Adrenal gland (tissue), 12 donors: ENCODE results near the gene CORO2B. TPM values are rescaled to one million over a fixed set of nuclear protein-coding genes. Genes with fewer than 3 reads are reported as not detected.

Source experiments
- DNase-seq, 7 donors: peaks; one replicate each; pipeline ENCODE4 v3.0.0-alpha.2; 2019 to 2020
- H3K27ac ChIP-seq, 5 donors: fragments of 200-600 bp; sonication (generic) in 4 of 5; 1 replicate in 3 of 5; 2 replicates in 2 of 5; pipeline versions ENCODE4 v1.5.1 to v1.8.0; 2016 to 2020; ENCODE audit warnings: mild to moderate bottlenecking in 1 of 5
- H3K27me3 ChIP-seq: fragments of 200-600 bp; 2 replicates; pipeline ENCODE4 v1.8.0; 2021
- H3K36me3 ChIP-seq, 2 donors: fragments of 200-600 bp; replicated peaks in 1 of 2; 1 replicate in 1 of 2; 2 replicates in 1 of 2; pipeline versions ENCODE4 v1.5.1 to v1.8.0; 2018 to 2022
- H3K4me1 ChIP-seq, 2 donors: fragments of 200-600 bp; replicated peaks in 1 of 2; 1 replicate in 1 of 2; 2 replicates in 1 of 2; pipeline versions ENCODE4 v1.5.1 to v1.8.0; 2018 to 2021
- H3K4me3 ChIP-seq, 4 donors: fragments of 200-600 bp; sonication (generic) in 3 of 4; one replicate each; pipeline ENCODE4 v1.5.1; 2016 to 2018
- H3K9me3 ChIP-seq, 3 donors: fragments of 200-600 bp; sonication (generic) in 1 of 3; replicated peaks in 1 of 3; 1 replicate in 2 of 3; 2 replicates in 1 of 3; pipeline versions ENCODE4 v1.5.1 to v1.8.0; 2016 to 2021
- CTCF ChIP-seq, 6 experiments: fragments of 450-650 bp in 4 of 6; fragments of 200-600 bp in 2 of 6; sonication (generic) in 1 of 6; IDR thresholded peaks; 1 replicate in 5 of 6; 2 replicates in 1 of 6; pipeline versions ENCODE4 v1.5.1 to v1.8.0; 2016 to 2021; ENCODE audit warnings: antibody characterized with exemption in 6 of 6, mild to moderate bottlenecking in 2 of 6, moderate library complexity in 1 of 6
- POLR2A ChIP-seq, 2 donors: fragments of 450-650 bp; IDR thresholded peaks; one replicate each; pipeline ENCODE4 v1.6.1; 2017; ENCODE audit warnings: antibody characterized with exemption in 2 of 2, mild to moderate bottlenecking in 2 of 2, moderate library complexity in 1 of 2
- WGBS, 4 donors: extraction: QIAGEN DNeasy Blood & Tissue Kit in 2 of 4; methylation state at CpG; one replicate each; pipeline versions ENCODE4 v1.1.5 to v1.1.7; 2013 to 2017; 5-methylcytosine and 5-hydroxymethylcytosine counted together
- intact Hi-C, 2 donors: fragments of 100-400 bp; cut with DNase I; formaldehyde crosslinking; loops; one replicate each; pipeline versions ENCODE4 v1.14.1 to v1.15.0; 2022 to 2023
- polyA plus RNA-seq, 3 donors: library from polyadenylated mRNA; stranded (reverse); fragments of 200-250 nt in 2 of 3; fragments of 350-450 nt in 1 of 3; fragmentation: Illumina TruSeq in 1 of 3; extraction: RNeasy Lipid Tissue Mini Kit (QIAGEN cat#74804) in 1 of 3; gene quantifications; one replicate each; pipeline ENCODE4 v1.2.3, GENCODE V29; 2013 to 2014
- total RNA-seq, 9 donors: library from RNA; depleted of rRNA in 4 of 9; stranded (reverse); fragments of >200 nt in 4 of 9; fragments of 120-200 nt in 1 of 9; fragmentation: NEBNext Ultra II Directional in 1 of 9; extraction: Animal tissue kit (Norgen Biotek cat#: 25700) in 1 of 9; gene quantifications; one replicate each; pipeline versions ENCODE4 v1.1.0 to v1.2.4, GENCODE V29; 2013 to 2023
- donor health status: healthy with polysubstance abuse.
- donor health status: Bipolar disorder and iron deficiency.
- donor health status: DM: yes; HTN: yes; CAD: no.
- donor health status: DM: no; HTN: no; CAD: no.
- donor health status: DM: no; HTN: no; CAD: no.
- donor health status: DM: yes; HTN: yes; CAD: no.

Gene CORO2B
- total and polyA plus RNA-seq, 12 donors: 2.8 to 8.4 (median 4.3) TPM

DNA sequence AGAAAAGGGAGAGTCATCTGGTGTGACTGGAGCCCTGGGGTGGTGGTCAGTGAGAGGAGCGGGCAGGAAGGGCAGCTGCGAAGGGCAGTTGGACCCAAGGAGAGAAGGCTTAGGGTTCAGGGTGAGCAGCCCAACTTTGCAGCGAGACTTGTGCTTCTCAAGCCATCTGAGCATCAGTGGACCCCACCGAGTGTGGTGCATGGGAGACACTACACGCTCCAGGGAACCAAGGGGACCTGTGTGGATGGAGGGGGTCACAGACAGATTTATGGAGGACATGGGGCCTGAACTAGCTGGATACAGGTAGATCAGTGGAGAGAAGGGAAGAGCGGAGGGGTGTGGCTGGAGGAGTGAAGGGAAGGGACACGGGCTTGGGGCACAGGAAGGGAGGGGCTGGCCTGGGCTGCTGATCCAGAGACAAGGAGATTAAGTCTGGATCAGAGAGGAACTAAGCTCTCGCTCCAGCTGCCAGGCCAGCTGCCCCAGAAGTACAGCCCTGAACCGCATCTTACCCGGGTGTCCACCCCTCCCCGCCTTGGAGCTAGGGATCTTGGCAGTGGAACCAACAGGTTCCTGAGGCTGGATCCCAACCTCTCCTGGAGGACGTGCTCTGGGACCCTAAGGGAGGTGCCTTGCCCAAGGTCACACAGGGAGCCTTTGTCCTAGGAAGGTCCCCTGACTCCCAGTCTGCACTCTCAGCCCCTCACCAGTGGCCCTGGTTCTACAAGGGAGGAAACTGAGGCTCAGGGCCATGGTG lies 120.5 kb downstream of the CORO2B start:
- Histone ChIP-seq H3K27me3 (no peaks in the 10 kb centered on the region), H3K36me3 (no peaks in the 10 kb centered on the region), H3K27ac (no peak overlapping the region), H3K9me3 (no peaks in the 10 kb centered on the region), H3K4me1 (peaks cover 6 to 16% of the 10 kb centered on the region in 2 donors), H3K4me3 (no peak overlapping the region)
- no peak for DNase-seq
- TF ChIP-seq CTCF (IDR thresholded peaks at IDR 0.05) (no peak), POLR2A (IDR thresholded peaks at IDR 0.05) (no peak)
- intact Hi-C loops: no loop called here
- WGBS, 4 donors: 84 to 95% (median 88%) methylated on average over 7 to 12 of the region's 12 CpGs

DNA sequence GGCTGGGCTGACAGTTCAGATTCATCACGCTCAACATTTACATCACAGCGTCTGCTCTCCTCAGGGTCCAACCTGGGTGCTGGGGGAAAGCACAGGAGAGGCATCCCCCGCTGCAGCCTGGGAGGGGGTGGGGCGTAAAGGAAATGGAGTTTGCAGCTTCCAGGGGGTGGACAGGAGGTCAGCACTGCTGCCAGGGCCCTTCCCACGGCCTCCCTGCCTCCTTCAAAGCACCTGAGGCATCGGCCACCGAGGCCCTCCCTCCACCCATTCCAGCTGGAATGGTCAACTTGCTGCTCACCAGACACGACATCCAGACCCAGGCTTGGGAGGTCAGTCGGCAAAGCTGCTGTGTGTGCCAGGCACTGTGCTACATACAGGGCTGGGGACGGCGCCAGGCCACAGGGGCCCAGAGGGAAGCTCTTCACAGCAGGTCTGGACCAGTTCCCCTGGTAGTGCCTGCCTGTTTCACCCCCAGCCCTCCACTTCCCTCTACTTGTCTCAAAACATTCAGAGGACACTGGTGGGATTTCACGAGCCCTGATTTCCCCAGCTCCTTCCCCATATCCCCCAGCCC lies 121.2 kb downstream of the CORO2B start:
- no peaks in the 10 kb centered on the region for H3K27me3 ChIP-seq
- no peak for TF ChIP-seq CTCF (IDR thresholded peaks at IDR 0.05)
- no peak for TF ChIP-seq POLR2A (IDR thresholded peaks at IDR 0.05)
- H3K4me3 ChIP-seq: no peak overlapping the region
- intact Hi-C loops: no loop called here
- WGBS, 4 donors: 71 to 76% (median 74%) methylated on average over 11 to 12 of the region's 12 CpGs
- peaks cover 6 to 23% of the 10 kb centered on the region in 2 donors for H3K4me1 ChIP-seq
- DNase-seq: peak in 2 of 7 donors; percentile 19 to 22
- H3K36me3 ChIP-seq: no peaks in the 10 kb centered on the region
- peak overlapping the region in 2 of 5 donors; percentile 51 to 60 for H3K27ac ChIP-seq
- H3K9me3 ChIP-seq: no peaks in the 10 kb centered on the region

- intact Hi-C loops: no loop called here
- no peak overlapping the region for H3K4me3 ChIP-seq
- WGBS, 4 donors: 15 to 20% (median 17%) methylated on average over 16 to 19 of the region's 19 CpGs
- H3K4me1 ChIP-seq: peaks cover 6 to 23% of the 10 kb centered on the region in 2 donors
- no peaks in the 10 kb centered on the region for H3K36me3 ChIP-seq
- peak; percentile 57 to 81 (median 71) for DNase-seq
- TF ChIP-seq POLR2A (IDR thresholded peaks at IDR 0.05): no peak
- no peak for TF ChIP-seq CTCF (IDR thresholded peaks at IDR 0.05)
- H3K27ac ChIP-seq: peak overlapping the region in 2 of 5 donors; percentile 51 to 60
- H3K9me3 ChIP-seq: no peaks in the 10 kb centered on the region
- no peaks in the 10 kb centered on the region for H3K27me3 ChIP-seq
Measured at GRCh38 chr15:68700455-68701123, 121.8 kb downstream of the CORO2B start.

DNA sequence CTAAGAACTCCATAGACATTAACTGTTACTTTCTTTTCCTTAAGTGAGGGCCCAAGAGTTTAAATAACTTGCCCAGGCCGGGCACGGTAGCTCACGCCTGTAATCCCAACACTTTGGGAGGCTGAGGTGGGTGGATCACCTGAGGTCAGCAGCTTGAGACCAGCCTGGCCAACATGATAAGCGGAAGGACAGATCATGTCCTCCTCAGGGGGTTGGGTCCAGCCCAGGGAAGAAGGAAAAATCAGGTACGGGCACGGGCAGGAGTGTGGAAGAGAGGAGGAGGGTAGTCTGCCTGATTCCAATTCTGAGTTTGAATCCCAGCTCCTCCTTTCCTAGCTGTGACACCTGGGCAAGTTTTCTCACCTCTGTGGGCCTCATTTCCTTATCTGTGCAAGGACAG lies 123.1 kb downstream of the CORO2B start:
- no peak overlapping the region for H3K27ac ChIP-seq
- DNase-seq: no peak
- H3K9me3 ChIP-seq: no peaks in the 10 kb centered on the region
- H3K4me3 ChIP-seq: no peak overlapping the region
- TF ChIP-seq POLR2A (IDR thresholded peaks at IDR 0.05) (no peak), CTCF (IDR thresholded peaks at IDR 0.05) (no peak)
- intact Hi-C loops: no loop called here
- H3K36me3 ChIP-seq: no peaks in the 10 kb centered on the region
- peaks cover 6 to 23% of the 10 kb centered on the region in 2 donors for H3K4me1 ChIP-seq
- H3K27me3 ChIP-seq: no peaks in the 10 kb centered on the region
- 93 to 97% (median 97%) methylated on average over 5 to 6 of the region's 6 CpGs for WGBS, 4 donors
